ENCODE measurements around the gene SCAF1. TPM values are rescaled to one million over a fixed set of nuclear protein-coding genes. Genes with fewer than 3 reads are reported as not detected.

The SCAF1 gene, protein sequence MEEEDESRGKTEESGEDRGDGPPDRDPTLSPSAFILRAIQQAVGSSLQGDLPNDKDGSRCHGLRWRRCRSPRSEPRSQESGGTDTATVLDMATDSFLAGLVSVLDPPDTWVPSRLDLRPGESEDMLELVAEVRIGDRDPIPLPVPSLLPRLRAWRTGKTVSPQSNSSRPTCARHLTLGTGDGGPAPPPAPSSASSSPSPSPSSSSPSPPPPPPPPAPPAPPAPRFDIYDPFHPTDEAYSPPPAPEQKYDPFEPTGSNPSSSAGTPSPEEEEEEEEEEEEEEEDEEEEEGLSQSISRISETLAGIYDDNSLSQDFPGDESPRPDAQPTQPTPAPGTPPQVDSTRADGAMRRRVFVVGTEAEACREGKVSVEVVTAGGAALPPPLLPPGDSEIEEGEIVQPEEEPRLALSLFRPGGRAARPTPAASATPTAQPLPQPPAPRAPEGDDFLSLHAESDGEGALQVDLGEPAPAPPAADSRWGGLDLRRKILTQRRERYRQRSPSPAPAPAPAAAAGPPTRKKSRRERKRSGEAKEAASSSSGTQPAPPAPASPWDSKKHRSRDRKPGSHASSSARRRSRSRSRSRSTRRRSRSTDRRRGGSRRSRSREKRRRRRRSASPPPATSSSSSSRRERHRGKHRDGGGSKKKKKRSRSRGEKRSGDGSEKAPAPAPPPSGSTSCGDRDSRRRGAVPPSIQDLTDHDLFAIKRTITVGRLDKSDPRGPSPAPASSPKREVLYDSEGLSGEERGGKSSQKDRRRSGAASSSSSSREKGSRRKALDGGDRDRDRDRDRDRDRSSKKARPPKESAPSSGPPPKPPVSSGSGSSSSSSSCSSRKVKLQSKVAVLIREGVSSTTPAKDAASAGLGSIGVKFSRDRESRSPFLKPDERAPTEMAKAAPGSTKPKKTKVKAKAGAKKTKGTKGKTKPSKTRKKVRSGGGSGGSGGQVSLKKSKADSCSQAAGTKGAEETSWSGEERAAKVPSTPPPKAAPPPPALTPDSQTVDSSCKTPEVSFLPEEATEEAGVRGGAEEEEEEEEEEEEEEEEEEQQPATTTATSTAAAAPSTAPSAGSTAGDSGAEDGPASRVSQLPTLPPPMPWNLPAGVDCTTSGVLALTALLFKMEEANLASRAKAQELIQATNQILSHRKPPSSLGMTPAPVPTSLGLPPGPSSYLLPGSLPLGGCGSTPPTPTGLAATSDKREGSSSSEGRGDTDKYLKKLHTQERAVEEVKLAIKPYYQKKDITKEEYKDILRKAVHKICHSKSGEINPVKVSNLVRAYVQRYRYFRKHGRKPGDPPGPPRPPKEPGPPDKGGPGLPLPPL
- 28.2 TPM for total RNA-seq

DNA sequence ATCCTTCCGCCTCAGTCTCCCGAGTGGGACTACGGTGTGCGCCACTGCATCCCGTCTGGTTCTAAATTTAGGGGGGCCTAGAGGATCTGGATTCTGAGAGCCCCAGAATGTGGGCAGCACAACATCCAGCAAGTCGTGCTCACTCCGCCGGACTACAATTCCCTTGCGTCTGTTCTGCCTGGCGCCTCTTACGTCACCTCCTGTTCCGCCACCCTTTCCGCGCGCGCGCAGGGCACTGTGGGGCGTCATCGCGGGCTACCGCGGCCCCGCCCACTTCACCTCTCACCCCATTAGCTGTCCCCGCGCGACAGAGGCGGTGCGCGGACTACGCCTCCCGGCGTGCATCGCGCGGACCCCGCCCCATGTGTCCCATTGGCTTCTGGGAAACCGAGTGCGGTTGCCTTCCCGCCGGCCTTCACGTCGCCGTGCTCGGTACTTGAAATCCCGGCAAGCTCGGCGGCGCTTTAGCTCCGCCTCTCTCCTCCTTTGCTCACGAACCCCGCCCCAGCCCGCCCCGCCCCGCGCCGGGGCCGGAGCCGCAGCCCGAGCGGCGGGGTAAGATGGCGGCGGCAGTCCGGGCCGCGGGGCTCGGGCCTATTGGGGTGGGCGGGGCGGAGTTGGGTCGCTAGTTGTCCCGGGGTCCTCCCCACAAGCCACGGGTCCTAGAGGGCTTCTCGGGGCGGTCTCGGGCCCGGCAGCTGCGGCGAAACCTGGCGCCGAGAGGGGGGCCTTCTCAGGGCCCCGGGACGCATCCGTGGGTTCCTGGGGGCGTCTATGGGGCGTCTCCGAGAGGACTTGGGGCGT lies at the start of gene SCAF1:
Gene SCAF1, plus strand, starts transcription at position 522 of the 804 bp plus-strand sequence. CDS start 2,818 bp downstream, outside the sequence.

GRCh38 chr19:49640113-49640898 lies 1.7 kb upstream of the SCAF1 start, which contains the start of gene RRAS:
Gene RRAS, minus strand, starts transcription at chr19:49640143. Its CDS starts 45 bp downstream, at chr19:49640098.

GRCh38 chr19:49665351-49666119 lies 23.5 kb downstream of the SCAF1 start, which contains the start of the genes BCL2L12 and IRF3:
Gene BCL2L12, plus strand, starts transcription at chr19:49665933. Its CDS starts 760 bp downstream, at chr19:49666693.
Gene IRF3, minus strand, starts transcription at chr19:49665857. Its CDS starts 1,019 bp downstream, at chr19:49664838.

GRCh38 chr19:49677231-49677900 lies 35.4 kb downstream of the SCAF1 start, which contains the start of gene PRMT1:
Gene PRMT1, plus strand, starts transcription at chr19:49677271. Its CDS starts 10 bp downstream, at chr19:49677281.

DNA sequence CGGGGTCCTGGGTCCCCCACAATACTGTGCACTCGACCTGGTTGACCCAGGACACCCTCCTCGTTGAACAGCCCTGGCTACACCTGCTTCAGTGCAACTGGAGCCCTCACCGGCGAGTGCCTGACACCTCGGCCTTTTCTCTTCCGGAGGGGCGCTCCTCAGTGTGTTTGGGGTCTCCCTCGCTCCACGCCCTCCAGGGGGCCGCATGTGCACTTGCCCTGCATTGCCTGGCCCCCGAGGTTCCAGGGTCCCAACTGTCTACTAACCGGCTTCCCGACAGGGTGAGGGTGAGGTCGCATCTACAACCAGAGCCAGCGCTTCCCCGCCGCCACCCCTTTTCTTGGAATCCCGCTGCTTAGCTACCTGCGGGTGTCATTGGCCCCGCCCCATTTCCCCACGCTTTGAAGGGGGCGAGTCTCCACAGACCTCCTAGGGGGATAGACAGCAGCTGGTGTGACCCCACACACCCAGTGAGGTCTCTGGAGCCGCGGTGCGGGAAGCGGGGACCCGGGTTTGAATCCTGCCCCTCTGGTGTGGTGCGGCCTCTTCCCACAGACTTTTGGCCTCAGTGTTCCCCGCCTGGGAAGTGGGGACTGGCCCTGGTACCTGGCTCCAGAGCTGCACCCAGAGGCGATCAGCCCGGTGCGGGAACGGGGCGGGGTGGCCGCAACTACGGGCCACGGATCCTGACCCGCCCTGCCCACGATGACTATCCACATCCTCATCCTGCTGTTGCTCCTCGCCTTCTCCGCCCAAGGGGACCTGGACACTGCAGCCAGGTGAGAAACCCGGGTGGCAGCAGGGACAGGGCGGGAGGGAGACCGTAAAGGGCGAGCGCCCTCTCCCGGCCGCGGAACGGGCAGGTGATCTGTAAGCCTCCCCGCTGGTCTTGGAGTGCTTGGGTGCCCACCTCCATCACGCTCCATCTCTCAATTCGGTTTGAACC lies 47.4 kb downstream of the SCAF1 start, which contains the start of gene ADM5:
Gene ADM5, plus strand, starts transcription at position 462 of the 946 bp plus-strand sequence. Its CDS starts 244 bp downstream, at position 706.

GRCh38 chr19:49690656-49691242 lies 48.7 kb downstream of the SCAF1 start, which contains the start of gene CPT1C:
Gene CPT1C, plus strand, starts transcription at chr19:49691116. Its CDS starts 1,137 bp downstream, at chr19:49692253.

Other genes starting within 250 kb of the SCAF1 start
- gene PTH2, start 218.8 kb upstream of the SCAF1 start, total RNA-seq, result not detected
- not detected for gene GFY, start 216.8 kb upstream of the SCAF1 start, total RNA-seq
- 78.0 TPM for gene SLC17A7, start 200.7 kb upstream of the SCAF1 start, total RNA-seq
- gene PIH1D1, start 190.4 kb upstream of the SCAF1 start, total RNA-seq, result 77.4 TPM
- 24.0 TPM for gene ALDH16A1, start 189.0 kb upstream of the SCAF1 start, total RNA-seq
- 1.3 TPM for gene FLT3LG, start 168.0 kb upstream of the SCAF1 start, total RNA-seq
- gene RPL13A, start 154.6 kb upstream of the SCAF1 start, total RNA-seq, result 1,223 TPM
- 4,219 TPM for gene RPS11, start 145.8 kb upstream of the SCAF1 start, total RNA-seq
- 94.0 TPM for gene FCGRT, start 129.5 kb upstream of the SCAF1 start, total RNA-seq
- gene RCN3, start 114.2 kb upstream of the SCAF1 start, total RNA-seq, result 58.3 TPM
- gene NOSIP, start 61.7 kb upstream of the SCAF1 start, total RNA-seq, result 38.8 TPM
- 0.77 TPM for gene PRRG2, start 60.9 kb upstream of the SCAF1 start, total RNA-seq
- gene PRR12, start 51.0 kb upstream of the SCAF1 start, total RNA-seq, result 15.8 TPM
- gene RRAS, start 2.1 kb upstream of the SCAF1 start, total RNA-seq, result 6.5 TPM
- gene IRF3, start 23.6 kb downstream of the SCAF1 start, total RNA-seq, result 51.1 TPM
- gene BCL2L12, start 23.7 kb downstream of the SCAF1 start, total RNA-seq, result 3.1 TPM
- 298 TPM for gene PRMT1, start 35.1 kb downstream of the SCAF1 start, total RNA-seq
- gene ADM5, start 47.4 kb downstream of the SCAF1 start, total RNA-seq, result 0.77 TPM
- gene CPT1C, start 48.9 kb downstream of the SCAF1 start, total RNA-seq, result 40.4 TPM
- gene TSKS, start 121.1 kb downstream of the SCAF1 start, total RNA-seq, result 0.22 TPM
- 61.0 TPM for gene AP2A1, start 124.8 kb downstream of the SCAF1 start, total RNA-seq
- gene FUZ, start 171.1 kb downstream of the SCAF1 start, total RNA-seq, result 38.7 TPM
- 44.2 TPM for gene MED25, start 176.1 kb downstream of the SCAF1 start, total RNA-seq
- gene PTOV1, start 208.9 kb downstream of the SCAF1 start, total RNA-seq, result 126 TPM
- gene PNKP, start 225.4 kb downstream of the SCAF1 start, total RNA-seq, result 49.9 TPM
- 7.8 TPM for gene AKT1S1, start 235.1 kb downstream of the SCAF1 start, total RNA-seq
- 24.8 TPM for gene TBC1D17, start 235.5 kb downstream of the SCAF1 start, total RNA-seq